Tibial nerve (tissue), 4 donors: ENCODE data around the gene MYOZ3.

Experiments
- EP300 ChIP-seq, 2 donors: sonication (generic); formaldehyde crosslinking; IDR thresholded peaks; one replicate each; pipeline ENCODE4 v1.6.1; 2017; ENCODE audit warnings: antibody characterized with exemption in 2 of 2, mild to moderate bottlenecking in 1 of 2
- POLR2A ChIP-seq, 2 donors: fragments of 450-650 bp; IDR thresholded peaks; one replicate each; pipeline ENCODE4 v1.6.1; 2017; ENCODE audit warnings: antibody characterized with exemption in 2 of 2, mild to moderate bottlenecking in 2 of 2, moderate library complexity in 2 of 2
- TF ChIP-seq, protein P1 (sequence below), 5 experiments: fragments of 200-600 bp in 3 of 5; fragments of 450-650 bp in 2 of 5; sonication (generic) in 3 of 5; IDR thresholded peaks; one replicate each; pipeline ENCODE4 v1.5.1; 2016 to 2019; ENCODE audit warnings: antibody characterized with exemption in 5 of 5, mild to moderate bottlenecking in 3 of 5, moderate library complexity in 2 of 5

DNA sequence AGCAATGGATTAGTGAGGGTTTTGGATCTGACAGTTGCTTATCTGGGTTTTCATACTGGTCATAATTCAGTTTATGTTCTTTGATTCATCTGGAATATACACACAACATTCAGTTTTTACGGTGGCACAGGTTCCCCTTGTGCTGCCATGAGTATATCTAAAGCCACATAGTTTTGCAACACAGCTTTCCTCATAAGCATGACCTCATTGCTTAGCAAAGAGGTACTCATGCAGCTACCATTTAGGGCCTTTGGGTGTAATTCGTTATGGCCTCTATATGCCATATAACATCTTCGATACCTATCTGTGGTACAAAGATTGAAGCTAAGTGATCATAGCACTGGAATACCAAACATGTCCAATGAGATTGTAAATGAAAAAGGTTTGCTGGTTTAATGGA is 42.7 kb downstream of the MYOZ3 start:
- TF ChIP-seq, protein P1, sequence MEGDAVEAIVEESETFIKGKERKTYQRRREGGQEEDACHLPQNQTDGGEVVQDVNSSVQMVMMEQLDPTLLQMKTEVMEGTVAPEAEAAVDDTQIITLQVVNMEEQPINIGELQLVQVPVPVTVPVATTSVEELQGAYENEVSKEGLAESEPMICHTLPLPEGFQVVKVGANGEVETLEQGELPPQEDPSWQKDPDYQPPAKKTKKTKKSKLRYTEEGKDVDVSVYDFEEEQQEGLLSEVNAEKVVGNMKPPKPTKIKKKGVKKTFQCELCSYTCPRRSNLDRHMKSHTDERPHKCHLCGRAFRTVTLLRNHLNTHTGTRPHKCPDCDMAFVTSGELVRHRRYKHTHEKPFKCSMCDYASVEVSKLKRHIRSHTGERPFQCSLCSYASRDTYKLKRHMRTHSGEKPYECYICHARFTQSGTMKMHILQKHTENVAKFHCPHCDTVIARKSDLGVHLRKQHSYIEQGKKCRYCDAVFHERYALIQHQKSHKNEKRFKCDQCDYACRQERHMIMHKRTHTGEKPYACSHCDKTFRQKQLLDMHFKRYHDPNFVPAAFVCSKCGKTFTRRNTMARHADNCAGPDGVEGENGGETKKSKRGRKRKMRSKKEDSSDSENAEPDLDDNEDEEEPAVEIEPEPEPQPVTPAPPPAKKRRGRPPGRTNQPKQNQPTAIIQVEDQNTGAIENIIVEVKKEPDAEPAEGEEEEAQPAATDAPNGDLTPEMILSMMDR (IDR thresholded peaks at IDR 0.05), result no peak
- TF ChIP-seq EP300 (IDR thresholded peaks at IDR 0.05) (no peak), POLR2A (IDR thresholded peaks at IDR 0.05) (no peak)
